ENCODE data around the gene ZIK1. TPM values are rescaled to one million over a fixed set of nuclear protein-coding genes. Genes with fewer than 3 reads are reported as not detected.

Gene ZIK1
- polyA plus RNA-seq, 1 experiment = 4.5 TPM

- CTCF ChIA-PET = no interaction called here
- Histone ChIP-seq H3K4me3 (ENCODE audit: low read depth, low read length) (no peak overlapping the region), H3K27ac (ENCODE audit: low read depth, low read length) (no peak overlapping the region), H3K27me3 (ENCODE audit: control insufficient read depth, insufficient read depth, low read length) (no peaks in the 10 kb centered on the region), H3K9me3 (ENCODE audit: control insufficient read depth, insufficient read depth, low read length) (peaks cover 5% of the 10 kb centered on the region; the same call in 1 of the 2 replicates)
- no peak for DNase-seq (ENCODE audit: low read depth, low spot score)
- TF ChIP-seq CTCF (IDR thresholded peaks at IDR 0.05; ENCODE audit: low read depth, low read length) = no peak
- POLR2A ChIA-PET = no interaction called here
Observed at GRCh38 chr19:57606931-57607330, 23.0 kb downstream of the ZIK1 start.

DNA sequence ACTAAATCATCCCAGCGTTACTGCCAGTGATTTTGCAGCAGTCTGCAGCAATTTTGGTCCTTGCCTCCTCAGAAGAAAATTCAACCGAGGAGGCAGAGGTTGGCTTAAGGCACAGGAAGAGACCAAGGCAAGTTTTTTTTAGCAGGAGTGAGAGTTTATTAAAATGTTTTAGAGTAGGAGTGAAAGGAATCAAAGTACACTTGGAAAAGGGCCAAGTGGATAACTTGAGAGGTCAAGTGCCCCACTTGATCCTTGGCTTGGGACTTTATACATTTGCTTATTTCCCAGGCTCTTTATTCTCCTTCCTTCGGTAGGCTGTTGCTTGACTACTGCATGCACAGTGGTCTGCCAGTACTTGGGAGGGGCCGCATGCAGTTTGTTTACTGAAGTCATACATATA, 27.2 kb downstream of the ZIK1 start:
- CTCF ChIA-PET = no interaction called here
- no peak for DNase-seq (ENCODE audit: low read depth, low spot score)
- POLR2A ChIA-PET = no interaction called here

DNA sequence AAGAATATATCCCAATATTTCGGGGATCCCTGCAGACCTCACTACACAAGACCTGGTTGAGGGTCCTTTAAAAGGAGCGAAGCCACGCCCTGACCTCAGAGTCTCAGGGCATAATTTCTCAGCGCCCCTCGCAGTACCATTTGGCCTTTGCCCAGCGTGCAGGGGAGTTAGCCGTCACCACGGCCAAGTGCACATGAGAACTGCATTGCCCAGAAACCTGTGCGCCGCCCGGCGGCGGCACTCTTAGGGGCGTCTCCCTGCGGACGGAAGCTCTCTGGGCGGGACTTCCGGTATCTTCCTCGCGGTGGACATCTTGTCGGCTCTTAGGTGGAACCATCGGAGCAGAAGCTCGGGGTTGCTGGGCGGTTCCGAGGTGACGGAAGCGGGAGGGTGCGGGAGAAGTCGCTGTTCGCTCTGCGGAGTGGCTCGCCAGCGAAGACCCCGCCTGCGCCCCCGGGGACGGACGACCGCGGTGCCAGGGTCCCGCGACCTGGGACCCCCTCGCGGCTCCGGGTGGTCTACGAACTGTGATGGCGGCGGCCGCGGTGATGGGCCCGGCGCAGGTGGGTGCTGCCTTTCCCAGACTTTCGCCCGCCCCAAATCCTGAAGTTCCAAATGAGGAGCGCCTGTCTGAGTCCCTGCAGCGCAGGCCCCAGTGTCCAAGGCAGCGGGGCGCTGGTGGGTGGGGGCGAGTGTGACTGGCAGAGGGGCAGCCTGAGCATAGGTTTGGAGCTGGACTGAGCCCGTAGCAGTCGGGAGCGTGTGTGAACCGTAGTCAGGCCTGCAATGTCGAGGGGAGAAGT, 30.2 kb downstream of the ZIK1 start, which contains the start of gene ZNF134:
Gene ZNF134, plus strand, starts transcription at position 302 of the 803 bp plus-strand sequence. CDS start 5,227 bp downstream, outside the sequence.
- POLR2A ChIA-PET = interaction anchor here (0.6 to 1.2 kb wide), 4 partner anchors 19 to 155 kb away, joined by 3 to 7 read pairs (median 3); partner anchors contain the start of genes ZNF154, ZNF211, ZNF551 and ZNF586
- H3K4me3 ChIP-seq (ENCODE audit: low read depth, low read length) = peak within 1 kb of the TSS; percentile 97

More for the DNA sequence above, 27.2 kb downstream of the ZIK1 start:
- H3K4me3 ChIP-seq (ENCODE audit: low read depth, low read length) = no peak overlapping the region
- H3K27me3 ChIP-seq (ENCODE audit: control insufficient read depth, insufficient read depth, low read length) = no peaks in the 10 kb centered on the region
- no peak for TF ChIP-seq CTCF (IDR thresholded peaks at IDR 0.05; ENCODE audit: low read depth, low read length)
- no peak overlapping the region for H3K27ac ChIP-seq (ENCODE audit: low read depth, low read length)
- peaks cover 25% of the 10 kb centered on the region for H3K9me3 ChIP-seq (ENCODE audit: control insufficient read depth, insufficient read depth, low read length)

GRCh38 chr19:57615346-57615745, 31.4 kb downstream of the ZIK1 start:
- no peaks in the 10 kb centered on the region for H3K27me3 ChIP-seq (ENCODE audit: control insufficient read depth, insufficient read depth, low read length)
- peaks cover 60% of the 10 kb centered on the region for H3K9me3 ChIP-seq (ENCODE audit: control insufficient read depth, insufficient read depth, low read length)
- CTCF ChIA-PET = no interaction called here
- POLR2A ChIA-PET = no interaction called here
- no peak for DNase-seq (ENCODE audit: low read depth, low spot score)
- H3K27ac ChIP-seq (ENCODE audit: low read depth, low read length) = no peak overlapping the region
- peak overlapping the region; percentile 97 for H3K4me3 ChIP-seq (ENCODE audit: low read depth, low read length)
- no peak for TF ChIP-seq CTCF (IDR thresholded peaks at IDR 0.05; ENCODE audit: low read depth, low read length)

More for the DNA sequence above, 30.2 kb downstream of the ZIK1 start, which contains the start of gene ZNF134:
- peak; percentile 72 for DNase-seq (ENCODE audit: low read depth, low spot score)
- CTCF ChIA-PET = interaction anchor here (1.1 kb wide), 1 partner anchor 207 kb away, joined by 3 read pairs; no protein-coding TSS in a partner anchor
- peaks cover 48% of the 10 kb centered on the region for H3K9me3 ChIP-seq (ENCODE audit: control insufficient read depth, insufficient read depth, low read length)
- peak; percentile 41 for TF ChIP-seq CTCF (IDR thresholded peaks at IDR 0.05; ENCODE audit: low read depth, low read length)
- H3K27ac ChIP-seq (ENCODE audit: low read depth, low read length) = no peak within 1 kb of the TSS
- H3K27me3 ChIP-seq (ENCODE audit: control insufficient read depth, insufficient read depth, low read length) = no peaks in the 10 kb centered on the region

- DNase-seq (ENCODE audit: low read depth, low spot score) = no peak
- POLR2A ChIA-PET = no interaction called here
- CTCF ChIA-PET = no interaction called here
- Histone ChIP-seq H3K4me3 (ENCODE audit: low read depth, low read length) (no peak overlapping the region), H3K27ac (ENCODE audit: low read depth, low read length) (no peak overlapping the region), H3K27me3 (ENCODE audit: control insufficient read depth, insufficient read depth, low read length) (no peaks in the 10 kb centered on the region), H3K9me3 (ENCODE audit: control insufficient read depth, insufficient read depth, low read length) (peaks cover 86% of the 10 kb centered on the region)
- no peak for TF ChIP-seq CTCF (IDR thresholded peaks at IDR 0.05; ENCODE audit: low read depth, low read length)
Observed at GRCh38 chr19:57620673-57621348, 36.9 kb downstream of the ZIK1 start.
